Natural killer cell (primary cell): Measurements from ENCODE around the gene METTL26. TPM values are rescaled to one million over a fixed set of nuclear protein-coding genes. Genes with fewer than 3 reads are reported as not detected.

Source experiments
- ATAC-seq, 3 donors: fragments of 150-1000 bp in 2 of 3; fragments of 200-7000 bp in 1 of 3; cut with Tn5 transposase; 1 replicate in 1 of 3; 2 replicates in 2 of 3; pipeline ENCODE4 v1.10.0; 2021; ENCODE audit warnings: mild to moderate bottlenecking in 2 of 3, moderate library complexity in 2 of 3
- DNase-seq, 2 donors: peaks; one replicate each; pipeline versions ENCODE4 v3.0.0 to v3.0.0-alpha.2; 2013 to 2021; ENCODE audit warnings: mixed read lengths in 1 of 2
- H3K27ac ChIP-seq: one replicate; pipeline ENCODE4 v1.5.1; 2013; ENCODE audit warnings: mild to moderate bottlenecking, low read length
- H3K27me3 ChIP-seq: one replicate; pipeline ENCODE4 v1.6.1; 2013; ENCODE audit warnings: low read length; ENCODE audit not compliant: control insufficient read depth, insufficient read depth
- H3K36me3 ChIP-seq: one replicate; pipeline ENCODE4 v1.6.1; 2013; ENCODE audit warnings: low read length; ENCODE audit not compliant: control insufficient read depth, insufficient read depth
- H3K4me1 ChIP-seq: one replicate; pipeline ENCODE4 v1.6.1; 2013; ENCODE audit warnings: low read length; ENCODE audit not compliant: control insufficient read depth, insufficient read depth
- H3K4me3 ChIP-seq: one replicate; pipeline ENCODE4 v1.5.1; 2013; ENCODE audit warnings: low read length
- H3K9me3 ChIP-seq: one replicate; pipeline ENCODE4 v1.6.1; 2013; ENCODE audit warnings: low read length; ENCODE audit not compliant: control insufficient read depth, insufficient read depth
- H3K27ac Mint-ChIP-seq, 2 donors: one replicate each; pipeline ENCODE4 v1.8.0; 2022; ENCODE audit warnings: mild to moderate bottlenecking in 2 of 2, mixed read lengths in 2 of 2, moderate library complexity in 1 of 2
- H3K27me3 Mint-ChIP-seq, 2 donors: one replicate each; pipeline ENCODE4 v1.8.0; 2022; ENCODE audit warnings: low read depth in 2 of 2, mixed read lengths in 2 of 2
- H3K36me3 Mint-ChIP-seq: one replicate; pipeline ENCODE4 v1.8.0; 2022; ENCODE audit warnings: mixed read lengths
- H3K4me1 Mint-ChIP-seq, 2 donors: one replicate each; pipeline ENCODE4 v1.8.0; 2022; ENCODE audit warnings: mixed read lengths in 2 of 2
- H3K4me3 Mint-ChIP-seq: one replicate; pipeline ENCODE4 v1.8.0; 2022; ENCODE audit warnings: mild to moderate bottlenecking, moderate library complexity, mixed read lengths
- H3K9me3 Mint-ChIP-seq, 2 donors: one replicate each; pipeline ENCODE4 v1.8.0; 2022; ENCODE audit warnings: mixed read lengths in 2 of 2
- CTCF ChIP-seq: fragments of 200-600 bp; IDR thresholded peaks from one replicate; pipeline ENCODE4 v1.8.0; 2022; ENCODE audit warnings: antibody characterized with exemption
- WGBS: methylation state at CpG from one replicate; pipeline ENCODE4 v1.1.7; 2013; ENCODE audit warnings: missing lambda C conversion rate; ENCODE audit not compliant: insufficient coverage; 5-methylcytosine and 5-hydroxymethylcytosine counted together
- intact Hi-C: fragments of 100-400 bp; cut with micrococcal nuclease; formaldehyde crosslinking; loops from one replicate; pipeline ENCODE4 v1.14.2; 2022
- total RNA-seq, 4 donors: library from RNA; stranded (reverse); fragments of 120-200 nt in 1 of 4; gene quantifications; one replicate each; pipeline versions ENCODE4 v1.2.3 to v1.2.4, GENCODE V29; 2013 to 2022

The METTL26 gene
- total RNA-seq, 3 donors from 2014 or later (not counting 1 experiment from before 2014, with no cell fraction given) = 33.7 to 36.3 (median 36.1) TPM

DNA sequence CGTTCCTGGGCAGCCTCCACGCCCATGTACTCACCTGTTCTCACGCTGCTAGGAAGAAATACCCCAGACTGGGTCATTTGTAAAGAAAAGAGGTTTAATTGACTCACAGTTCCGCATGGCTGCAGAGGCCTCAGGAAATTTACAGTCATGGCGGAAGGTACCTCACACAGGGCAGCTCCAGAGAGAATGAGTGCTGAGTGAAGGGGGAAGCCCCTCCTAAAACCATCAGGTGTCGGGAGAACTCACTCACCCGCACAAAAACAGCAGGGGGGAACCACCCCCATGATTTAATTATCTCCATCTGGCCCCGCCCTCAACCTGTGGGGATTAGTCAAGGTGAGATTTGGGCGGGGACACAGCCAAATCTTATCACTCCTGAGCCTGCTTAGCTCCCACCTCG lies 28.1 kb downstream of the METTL26 start:
- H3K27ac ChIP-seq = no peak overlapping the region
- H3K4me3 ChIP-seq = no peak overlapping the region
- no peak for ATAC-seq
- peaks cover 6% of the 10 kb centered on the region for H3K4me1 ChIP-seq
- H3K27ac Mint-ChIP-seq = no peak overlapping the region
- H3K36me3 Mint-ChIP-seq = no peaks in the 10 kb centered on the region
- DNase-seq = no peak
- no peaks in the 10 kb centered on the region for H3K36me3 ChIP-seq
- intact Hi-C loops = no loop called here
- WGBS = 92% methylated on average over 8 of the region's 10 CpGs
- peaks cover 13 to 24% of the 10 kb centered on the region in 2 donors for H3K4me1 Mint-ChIP-seq
- no peak overlapping the region for H3K4me3 Mint-ChIP-seq
- H3K27me3 Mint-ChIP-seq = no peaks in the 10 kb centered on the region
- H3K9me3 Mint-ChIP-seq = no peaks in the 10 kb centered on the region
- no peak for TF ChIP-seq CTCF
- peaks cover 6% of the 10 kb centered on the region for H3K9me3 ChIP-seq
- no peaks in the 10 kb centered on the region for H3K27me3 ChIP-seq

DNA sequence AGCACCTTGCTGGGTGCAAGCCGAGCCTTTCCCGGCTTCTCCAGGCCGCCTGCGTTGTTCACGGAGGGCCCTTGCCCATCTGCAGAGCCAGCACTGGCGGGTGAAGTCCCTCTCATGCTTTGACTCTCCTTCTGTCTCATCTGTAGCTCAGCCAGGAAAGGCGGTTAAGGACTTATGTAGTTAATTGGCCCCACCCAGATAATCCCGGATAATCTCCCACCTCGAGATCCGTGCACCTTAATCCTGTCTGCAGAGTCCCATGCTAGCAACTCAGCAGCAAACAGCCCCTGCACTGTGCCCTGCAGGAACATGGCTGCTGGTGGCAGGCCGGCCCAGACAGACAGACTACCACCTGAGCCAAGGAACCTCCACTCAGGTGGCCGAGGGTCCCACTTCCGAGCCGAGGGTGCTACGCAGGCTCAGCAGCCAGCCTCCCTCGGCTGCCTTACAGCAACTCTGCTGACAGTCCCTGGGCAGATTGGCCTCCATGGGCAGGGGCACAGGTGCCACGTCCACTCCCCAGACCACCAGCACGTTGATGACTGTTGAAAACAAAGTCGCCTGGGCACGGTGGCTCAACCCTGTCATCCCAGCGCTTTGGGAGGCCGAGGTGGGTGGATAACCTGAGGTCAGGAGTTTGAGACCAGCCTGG lies 29.3 kb downstream of the METTL26 start:
- H3K9me3 Mint-ChIP-seq = no peaks in the 10 kb centered on the region
- no peaks in the 10 kb centered on the region for H3K27me3 Mint-ChIP-seq
- DNase-seq (no peak), ATAC-seq (no peak)
- H3K9me3 ChIP-seq = peaks cover 6% of the 10 kb centered on the region
- intact Hi-C loops = no loop called here
- no peak overlapping the region for H3K27ac ChIP-seq
- H3K4me1 Mint-ChIP-seq = peaks cover 19 to 30% of the 10 kb centered on the region in 2 donors
- H3K36me3 ChIP-seq = no peaks in the 10 kb centered on the region
- TF ChIP-seq CTCF = no peak
- H3K4me3 Mint-ChIP-seq = no peak overlapping the region
- H3K27ac Mint-ChIP-seq = no peak overlapping the region
- H3K36me3 Mint-ChIP-seq = no peaks in the 10 kb centered on the region
- H3K4me1 ChIP-seq = peaks cover 9% of the 10 kb centered on the region
- WGBS = 97% methylated on average over 20 of the region's 22 CpGs
- H3K4me3 ChIP-seq = no peak overlapping the region
- H3K27me3 ChIP-seq = no peaks in the 10 kb centered on the region

DNA sequence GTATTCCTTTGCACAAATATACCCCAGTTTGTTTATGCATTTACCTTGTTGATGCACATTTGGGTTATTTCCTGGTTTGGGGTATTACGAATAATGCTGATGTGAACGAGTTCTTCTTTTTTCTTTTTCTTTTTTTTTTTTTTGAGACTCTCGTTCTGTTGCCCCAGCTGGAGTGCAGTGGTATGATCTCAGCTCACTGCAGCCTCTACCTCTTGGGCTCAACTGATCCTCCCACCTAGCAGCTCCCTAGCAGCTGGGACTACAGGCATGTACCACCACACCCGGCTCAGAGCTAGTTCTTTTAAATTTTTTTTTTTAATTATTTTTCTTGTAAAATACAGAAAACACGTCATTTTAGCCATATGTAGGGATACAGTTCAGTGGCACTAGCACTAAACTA lies 32.2 kb downstream of the METTL26 start:
- Histone ChIP-seq H3K27ac (no peak overlapping the region), H3K9me3 (peaks cover 6% of the 10 kb centered on the region), H3K27me3 (no peaks in the 10 kb centered on the region), H3K4me1 (peaks cover 3% of the 10 kb centered on the region), H3K36me3 (no peaks in the 10 kb centered on the region), H3K4me3 (no peak overlapping the region)
- DNase-seq (no peak), ATAC-seq (no peak)
- TF ChIP-seq CTCF = no peak
- 58% methylated on average over 4 of the region's 5 CpGs for WGBS
- Mint-ChIP-seq H3K36me3 (no peaks in the 10 kb centered on the region), H3K9me3 (no peaks in the 10 kb centered on the region), H3K27me3 (no peaks in the 10 kb centered on the region), H3K4me3 (no peak overlapping the region), H3K27ac (peak overlapping the region in 1 of 2 donors; percentile 29), H3K4me1 (peaks cover 14% of the 10 kb centered on the region in 2 donors)
- intact Hi-C loops = no loop called here

- Histone ChIP-seq H3K27me3 (no peaks in the 10 kb centered on the region), H3K9me3 (peaks cover 6% of the 10 kb centered on the region), H3K27ac (no peak overlapping the region), H3K4me1 (peaks cover 3% of the 10 kb centered on the region), H3K4me3 (no peak overlapping the region), H3K36me3 (no peaks in the 10 kb centered on the region)
- no peak for DNase-seq
- Mint-ChIP-seq H3K9me3 (no peaks in the 10 kb centered on the region), H3K27ac (no peak overlapping the region), H3K27me3 (no peaks in the 10 kb centered on the region), H3K4me3 (no peak overlapping the region), H3K36me3 (no peaks in the 10 kb centered on the region), H3K4me1 (peaks cover 14 to 24% of the 10 kb centered on the region in 2 donors)
- intact Hi-C loops = no loop called here
- 58% methylated on average over 7 of the region's 7 CpGs for WGBS
- ATAC-seq = no peak
- TF ChIP-seq CTCF = no peak
Measured at GRCh38 chr16:600781-601180, 35.3 kb downstream of the METTL26 start.
